IPS DF 19.7 (cell line): ENCODE data around the gene GLRA1.
A peak's percentile ranks its signal among the peaks of the same experiment; 100 is the strongest.
"Not testable (repeated sequence)": the region's sequence is repeated elsewhere in the genome, so short reads cannot be mapped to it uniquely, and the experiment has no call there.

ENCODE experiments used
- DNase-seq: peaks from one replicate; pipeline ENCODE4 v3.0.0-alpha.2; 2013; ENCODE audit warnings: low read depth, low spot score

Gene GLRA1

DNA sequence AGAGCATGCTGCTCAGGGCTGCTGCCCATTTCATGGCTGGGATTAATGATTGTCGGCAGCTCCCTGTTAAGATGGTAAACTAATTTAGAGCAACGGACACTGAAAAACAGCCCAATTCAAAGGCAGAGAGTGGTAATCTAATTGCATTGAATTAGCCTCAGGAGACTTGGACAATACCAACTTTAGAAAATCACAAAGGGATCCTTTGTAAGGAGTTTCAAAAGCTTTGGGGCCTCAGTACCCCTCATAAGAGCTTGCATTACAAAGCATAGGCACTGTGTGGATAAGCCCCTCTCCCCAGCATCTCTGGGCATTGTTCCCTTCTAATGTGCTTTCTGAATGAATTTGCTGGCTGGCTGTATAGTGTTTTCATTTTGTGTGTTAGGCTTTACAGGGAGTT is 6.7 kb downstream of the GLRA1 start:
- no peak for DNase-seq

GRCh38 chr5:151913425-151913824 is 11.2 kb downstream of the GLRA1 start:
- DNase-seq = no peak

GRCh38 chr5:151912360-151912759 is 12.3 kb downstream of the GLRA1 start:
- DNase-seq = no peak

- no peak for DNase-seq
Measured at GRCh38 chr5:151911011-151911410, 13.6 kb downstream of the GLRA1 start.

DNA sequence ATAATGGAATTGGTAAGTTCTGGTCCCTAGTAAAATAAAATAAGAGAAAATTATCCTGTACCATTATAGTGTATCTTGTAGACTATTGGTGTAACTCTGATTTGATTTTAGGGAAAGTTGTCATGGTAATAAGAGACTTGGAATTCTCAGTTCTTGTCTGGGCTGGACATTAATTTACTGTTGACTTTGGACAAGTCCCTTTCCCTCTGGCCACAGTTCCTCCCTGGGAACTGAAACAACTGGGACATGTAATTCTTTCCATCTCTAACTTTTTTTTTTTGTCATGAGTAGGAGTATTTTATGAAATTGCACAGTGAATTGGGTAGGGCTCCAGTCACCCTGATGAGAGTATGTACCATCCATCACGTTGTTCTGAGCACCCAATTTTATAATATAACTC is 15.0 kb downstream of the GLRA1 start:
- no peak for DNase-seq

DNA sequence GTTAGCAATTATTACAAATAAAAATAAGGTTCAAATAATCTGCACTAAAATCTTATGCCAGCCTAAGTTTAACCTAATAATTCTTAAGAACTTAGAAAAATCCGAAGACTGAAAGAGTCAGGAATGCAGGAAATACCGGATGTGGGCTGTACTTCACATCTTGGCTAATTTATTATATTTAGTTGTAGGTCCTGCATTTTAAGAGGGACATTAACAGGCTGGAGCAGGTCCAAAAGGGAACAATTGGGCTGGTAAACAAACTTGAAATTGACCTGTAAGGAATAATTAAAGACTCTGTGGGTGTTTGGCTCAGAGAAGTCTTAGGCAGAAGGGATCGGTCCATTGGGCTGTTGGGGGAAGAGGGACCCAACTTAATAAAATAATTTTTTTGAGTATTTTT is 18.4 kb downstream of the GLRA1 start:
- no peak for DNase-seq

DNA sequence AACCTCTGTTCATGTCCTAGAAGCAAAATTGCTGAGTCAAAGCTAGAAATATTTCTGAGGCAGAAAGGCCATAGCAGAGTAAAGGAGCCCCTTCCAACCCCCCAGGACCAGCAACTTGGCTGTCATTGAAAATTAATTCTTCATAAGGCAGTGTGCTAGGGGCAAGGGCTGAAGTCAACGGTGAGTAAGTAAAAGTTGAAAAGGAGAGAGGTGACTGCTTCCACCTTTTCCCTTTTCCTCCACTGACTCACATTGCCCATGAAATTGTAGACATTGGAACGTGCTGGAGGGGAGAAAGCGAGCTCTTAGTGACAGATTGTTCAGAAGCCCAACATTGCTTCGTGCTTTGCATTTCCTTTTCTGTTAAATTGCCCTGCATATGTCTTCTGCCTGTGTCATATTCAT is 19.1 kb downstream of the GLRA1 start:
- no peak for DNase-seq

- no peak for DNase-seq
Measured at GRCh38 chr5:151904909-151905308, 19.7 kb downstream of the GLRA1 start.

DNA sequence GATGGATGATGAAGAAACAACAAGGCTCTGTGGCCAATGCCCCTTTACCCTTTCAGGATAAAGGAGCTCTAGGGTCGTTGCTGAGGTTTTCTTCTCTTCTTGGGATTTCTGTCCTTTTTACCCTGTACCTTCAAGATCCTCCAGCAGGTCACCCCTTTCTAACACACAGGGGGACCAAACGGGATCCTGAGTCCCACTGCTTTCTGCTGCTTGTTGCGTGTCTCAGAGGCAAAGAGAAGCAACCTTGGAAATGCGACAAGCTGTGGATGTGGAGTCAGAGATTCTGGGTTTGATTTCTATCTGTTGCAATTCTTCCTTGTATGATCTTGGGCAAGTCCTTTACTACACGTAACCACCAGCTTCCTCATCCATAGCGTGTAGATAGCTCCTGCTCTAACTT is 20.5 kb downstream of the GLRA1 start:
- no peak for DNase-seq

DNA sequence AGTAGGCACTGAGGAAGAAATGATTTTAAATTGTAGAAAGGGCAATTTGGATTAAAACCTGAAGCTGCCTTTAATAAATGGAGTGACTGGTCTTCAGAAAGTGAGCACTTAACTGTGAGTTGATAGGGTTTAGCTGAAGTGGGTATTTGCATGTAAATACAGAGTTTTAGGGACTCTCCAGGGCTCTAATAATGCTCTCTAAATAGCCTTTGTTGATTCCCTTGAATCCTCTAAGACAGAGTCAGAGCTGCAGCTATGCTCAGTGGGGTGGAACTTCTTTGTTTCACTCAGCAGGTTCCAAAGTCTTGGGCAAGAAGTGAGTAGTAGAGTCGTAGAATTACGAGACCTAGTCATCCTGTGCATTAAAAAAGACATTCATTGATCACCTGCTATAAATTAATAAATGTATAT is 21.4 kb downstream of the GLRA1 start:
- DNase-seq = peak; percentile 67

GRCh38 chr5:151902215-151902614 is 22.4 kb downstream of the GLRA1 start:
- no peak for DNase-seq

GRCh38 chr5:151901611-151902010 is 23.0 kb downstream of the GLRA1 start:
- no peak for DNase-seq

DNA sequence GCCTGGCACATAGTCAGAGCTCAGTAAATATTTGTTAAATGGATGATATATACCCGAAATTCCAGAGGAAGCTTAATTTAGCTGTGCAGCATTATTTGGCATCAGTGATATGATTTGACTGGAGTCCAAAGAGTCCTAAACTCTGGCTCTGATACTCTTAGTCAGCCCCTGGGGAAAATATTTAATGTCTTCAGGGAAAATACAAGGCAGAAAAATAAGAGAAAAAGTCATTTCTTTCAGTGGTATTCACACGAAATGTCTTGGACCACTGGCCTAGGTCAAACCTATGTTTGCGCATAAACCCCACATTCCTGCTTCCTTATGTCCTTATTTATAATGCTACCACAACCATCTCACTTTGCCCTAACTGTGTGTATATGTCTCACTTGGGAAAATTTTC is 23.8 kb downstream of the GLRA1 start:
- no peak for DNase-seq

GRCh38 chr5:151899399-151899798 is 25.3 kb downstream of the GLRA1 start:
- DNase-seq = no peak

DNA sequence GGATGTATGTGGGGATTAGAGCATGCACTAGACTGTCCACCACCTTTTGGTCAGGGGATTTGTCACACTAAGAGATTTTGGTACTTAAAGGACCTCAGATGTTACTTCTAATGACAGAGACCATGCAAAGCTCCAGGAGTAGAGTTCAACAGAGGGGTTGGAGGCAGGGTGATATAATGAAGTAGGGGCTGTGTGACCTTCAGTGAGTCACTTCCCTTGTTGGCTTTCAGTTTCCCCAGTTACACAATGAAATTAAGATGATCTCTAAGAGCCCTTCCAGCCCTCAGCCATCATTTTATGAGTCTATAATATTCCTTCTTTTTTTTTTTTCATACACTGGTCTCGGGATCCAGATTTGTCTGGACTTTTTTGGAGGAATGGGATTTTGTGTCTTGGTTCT is 26.8 kb downstream of the GLRA1 start:
- DNase-seq = no peak

- DNase-seq = no peak
Measured at GRCh38 chr5:151897020-151897552, 27.6 kb downstream of the GLRA1 start.

DNA sequence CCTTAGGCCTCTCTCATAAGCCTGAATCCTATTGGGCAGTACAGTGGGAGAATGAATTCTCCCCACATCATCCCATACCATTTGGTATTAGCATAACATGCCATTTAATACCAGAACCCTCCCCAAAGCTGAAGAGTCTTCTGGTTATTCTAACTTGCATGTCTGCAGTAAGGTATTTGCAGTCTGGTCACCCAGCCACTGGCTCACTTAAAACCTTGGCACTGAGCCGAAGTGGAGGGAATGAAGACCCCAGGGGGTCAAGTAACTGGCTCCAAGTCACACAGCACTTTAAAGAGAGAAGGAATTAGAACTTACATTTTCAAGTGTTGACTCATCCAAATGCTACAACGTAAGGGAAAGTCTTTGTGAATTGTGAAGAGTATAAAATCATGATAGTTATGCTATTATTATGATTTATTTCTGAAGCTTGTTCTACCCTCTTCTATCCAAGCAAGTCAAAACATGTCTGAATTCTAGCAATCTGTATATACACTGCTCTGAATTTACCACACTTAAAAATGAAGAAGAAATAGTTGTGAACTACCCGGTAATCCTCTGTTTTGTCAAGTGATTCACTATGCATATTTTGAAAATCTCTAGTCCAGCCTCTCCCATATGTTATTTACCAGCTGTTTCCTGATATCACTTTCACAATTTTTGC is 28.5 kb downstream of the GLRA1 start:
- DNase-seq = no peak

- DNase-seq = no peak
Measured at GRCh38 chr5:151895660-151896030, 29.0 kb downstream of the GLRA1 start.

- DNase-seq = not testable (repeated sequence)
Measured at GRCh38 chr5:151893485-151893884, 31.2 kb downstream of the GLRA1 start.

- no peak for DNase-seq
Measured at GRCh38 chr5:151892393-151892792, 32.3 kb downstream of the GLRA1 start.

GRCh38 chr5:151890299-151890698 is 34.4 kb downstream of the GLRA1 start:
- DNase-seq = no peak

- DNase-seq = no peak
Measured at GRCh38 chr5:151889614-151890013, 35.0 kb downstream of the GLRA1 start.

DNA sequence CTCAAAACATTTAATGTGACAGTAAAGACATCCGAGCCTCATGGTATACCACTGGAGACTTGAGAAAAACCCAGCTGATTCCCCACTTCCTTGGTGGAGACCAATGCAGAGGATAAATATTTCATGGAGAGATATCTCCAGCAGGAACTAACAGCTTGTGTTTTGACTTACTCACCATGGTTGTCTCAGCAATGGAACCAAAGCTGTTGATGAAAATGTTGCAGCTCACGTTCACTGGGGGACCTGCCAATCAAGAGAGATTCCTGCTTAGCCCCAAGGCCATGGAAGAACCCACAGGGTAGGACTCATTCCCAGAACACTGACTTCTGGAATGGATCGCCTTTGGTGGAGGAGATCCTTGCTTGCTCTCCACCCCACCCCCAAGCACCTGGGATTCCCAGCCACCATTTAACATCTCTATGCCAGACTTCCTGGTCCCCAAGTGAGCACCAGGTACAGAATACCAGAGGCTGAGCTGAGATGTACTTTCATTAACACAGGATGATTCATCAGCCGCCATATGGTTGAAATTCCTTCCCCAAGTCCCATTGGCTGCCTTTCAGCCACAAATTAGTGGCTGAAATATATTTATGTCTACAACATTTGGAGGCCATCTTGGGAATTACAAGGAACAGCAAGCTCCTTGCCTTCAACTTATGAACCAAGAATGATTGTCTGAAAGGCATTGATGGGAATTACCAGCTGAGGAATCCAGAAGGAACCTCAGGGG is 37.9 kb downstream of the GLRA1 start:
- DNase-seq = no peak
